COLO668 (cell line): Measurements from ENCODE around the gene PCDH7.

Experiments
- DNase-seq: peaks from one replicate; lab custom pipeline; 2025; ENCODE audit not compliant: unreplicated experiment; lab: John Stamatoyannopoulos, UW

PCDH7 gene

DNA sequence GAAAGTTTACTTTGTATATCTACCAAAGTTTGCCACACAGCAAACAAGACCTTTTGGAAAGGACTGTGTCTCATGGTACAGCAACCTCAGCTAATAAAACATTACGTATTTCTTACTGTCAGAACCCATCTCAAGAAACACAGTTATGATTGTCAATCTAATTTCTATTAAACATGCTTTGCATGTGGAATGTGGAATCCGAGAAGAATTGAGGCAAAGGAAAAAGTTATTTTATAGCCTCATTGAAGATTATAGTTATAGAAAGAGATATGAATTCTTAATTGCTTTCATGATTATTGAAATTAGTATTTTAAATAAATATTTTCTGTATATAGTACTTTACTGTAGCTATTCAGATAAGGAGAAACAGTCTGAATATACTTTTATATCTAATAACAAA is 5.4 kb downstream of the PCDH7 start:
- no peak for DNase-seq

DNA sequence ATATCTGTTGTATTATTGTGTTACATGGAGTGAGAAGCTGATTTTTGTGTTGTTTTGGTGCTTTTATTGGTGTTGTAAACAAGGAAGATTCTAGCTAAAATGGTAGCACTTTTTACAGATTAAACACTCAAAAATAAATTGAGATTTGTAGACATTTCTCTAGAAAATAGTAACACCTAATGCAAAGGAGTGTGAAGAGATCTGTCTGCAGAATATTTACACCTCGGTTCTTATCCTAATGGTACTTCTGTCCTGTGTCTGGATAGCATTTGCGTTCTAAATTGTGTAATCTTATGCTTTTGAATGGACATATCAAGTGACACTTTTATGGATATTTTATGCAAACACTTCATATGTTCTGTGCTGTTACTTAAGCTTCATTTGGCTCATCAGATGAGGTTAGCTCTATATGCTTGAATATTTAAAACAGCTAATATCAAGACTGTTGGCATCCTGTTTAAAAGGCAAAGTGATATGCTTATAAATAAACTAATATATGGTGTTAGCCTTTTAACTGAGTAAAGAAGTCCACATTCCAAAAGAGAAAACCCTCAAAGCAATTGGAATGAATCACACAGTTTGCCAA is 6.0 kb downstream of the PCDH7 start:
- no peak for DNase-seq

DNA sequence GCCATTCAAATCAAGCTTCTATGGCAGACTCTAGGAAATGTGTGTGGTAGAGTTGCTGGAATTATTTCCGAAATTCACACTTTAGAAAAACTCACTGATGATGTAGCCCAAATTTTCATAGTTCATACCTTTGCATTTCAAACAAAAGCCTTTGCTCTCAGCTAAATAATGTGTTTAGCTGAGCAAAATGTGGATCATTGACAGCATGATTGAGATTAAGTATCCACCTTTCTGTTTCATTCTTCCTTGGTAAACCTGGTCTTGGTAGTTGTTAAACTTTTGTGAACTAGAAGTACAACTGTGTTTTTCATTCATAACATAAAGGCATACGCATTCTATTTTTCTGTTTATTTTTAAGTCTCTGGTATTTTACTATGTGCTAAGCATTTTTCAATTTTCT is 7.2 kb downstream of the PCDH7 start:
- DNase-seq = no peak

DNA sequence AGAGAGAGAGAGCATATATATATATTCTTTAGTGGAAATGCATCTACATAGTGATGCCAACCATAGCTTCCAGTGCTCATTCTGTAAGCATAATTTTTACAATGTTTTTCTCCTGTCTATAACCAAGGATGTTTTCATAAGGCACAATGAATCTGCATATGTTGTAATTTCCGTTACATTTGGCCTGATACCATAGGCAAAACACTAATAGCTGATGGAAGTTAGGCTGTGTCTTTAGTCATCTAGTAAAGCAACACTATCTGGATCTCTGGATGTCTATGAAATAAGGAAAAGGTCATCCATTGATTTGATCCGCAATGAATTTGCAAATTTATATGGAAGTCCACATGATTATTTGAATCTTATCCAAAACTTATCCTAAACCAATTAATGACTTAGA is 8.1 kb downstream of the PCDH7 start:
- DNase-seq = no peak

DNA sequence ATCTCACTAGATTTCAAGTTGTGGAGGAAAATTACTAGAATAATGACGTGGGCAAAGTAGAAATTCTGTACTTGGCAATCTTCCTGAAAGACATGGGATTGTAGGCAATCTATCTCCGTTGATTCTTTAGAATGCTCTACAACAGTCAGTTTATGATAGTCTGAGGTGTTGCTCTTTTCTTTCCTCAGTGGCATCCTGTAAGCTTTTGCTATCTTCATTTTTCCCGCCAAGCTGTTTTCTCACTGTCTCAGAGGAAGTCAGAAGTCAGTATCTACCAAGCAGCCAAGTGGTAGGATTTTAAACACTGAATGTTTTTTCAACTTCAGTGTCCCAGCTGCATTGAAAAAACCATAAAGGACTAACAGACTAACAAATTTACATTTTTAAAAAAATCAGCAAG is 23.7 kb downstream of the PCDH7 start:
- no peak for DNase-seq

DNA sequence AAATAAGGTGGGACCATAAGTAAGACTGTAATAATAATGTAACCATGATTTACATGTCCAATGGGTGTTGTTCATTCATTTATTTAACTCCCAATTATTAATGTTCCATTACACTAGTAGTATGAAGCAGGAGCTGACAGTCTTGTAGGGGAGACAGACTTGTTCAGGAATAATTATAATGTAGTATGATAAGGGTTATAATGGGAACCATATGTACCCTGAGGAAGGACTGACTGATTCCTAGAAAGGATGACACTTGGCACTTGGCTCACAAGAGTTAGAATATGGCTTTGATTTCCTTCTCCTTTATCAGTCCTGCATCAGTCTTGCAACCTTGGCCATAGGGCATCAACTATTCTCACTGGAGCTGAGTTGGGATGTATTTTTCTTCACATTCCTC is 24.2 kb downstream of the PCDH7 start:
- no peak for DNase-seq

DNA sequence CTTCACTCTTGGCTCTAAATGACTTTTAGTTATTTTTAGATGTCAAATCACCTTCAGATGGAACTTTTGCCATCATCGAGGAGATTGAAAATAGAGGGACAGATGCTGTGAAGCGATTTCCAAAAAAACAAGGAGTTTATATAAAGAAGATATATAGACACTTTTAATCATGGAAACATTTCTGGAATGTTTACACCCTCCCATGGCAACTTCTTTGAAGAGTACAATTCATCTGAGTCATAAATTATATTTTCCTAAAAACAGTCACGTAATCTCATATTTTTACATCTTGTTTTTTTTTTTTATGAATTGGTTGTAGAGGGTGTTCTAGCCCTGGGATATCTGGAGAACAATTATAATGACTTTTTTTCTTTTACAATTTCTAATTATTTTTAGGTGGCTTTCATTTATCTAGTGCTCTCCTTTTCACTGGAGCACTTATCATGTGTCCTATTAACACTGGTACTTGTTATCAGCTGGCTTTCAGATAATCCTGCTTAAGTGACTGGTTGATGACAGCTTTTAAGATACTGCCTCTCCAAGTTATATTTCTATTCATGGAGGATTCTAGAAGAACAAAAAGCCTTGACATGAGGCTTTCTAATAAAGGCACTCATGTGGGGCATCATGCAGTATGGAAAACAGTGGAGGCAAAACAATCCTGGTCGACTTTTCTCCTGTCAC is 24.9 kb downstream of the PCDH7 start:
- no peak for DNase-seq

DNA sequence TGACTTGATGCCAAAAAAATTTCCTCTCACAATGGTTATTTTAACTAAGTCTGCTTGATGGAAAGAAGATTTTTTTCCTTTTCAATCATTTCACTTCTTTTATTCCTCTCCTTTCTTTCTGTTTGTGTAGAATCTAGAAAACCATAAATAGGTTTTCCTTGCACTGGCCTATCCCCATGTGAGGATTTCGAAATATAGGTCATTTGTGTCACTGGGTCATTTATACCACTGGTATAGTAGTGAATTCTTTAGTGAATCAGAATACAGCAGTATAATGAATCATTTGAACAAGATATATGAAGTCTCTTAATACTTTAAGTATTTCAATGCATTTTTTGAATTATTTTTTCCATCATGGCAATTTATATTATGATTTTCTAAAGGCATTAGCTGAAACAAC is 26.6 kb downstream of the PCDH7 start:
- no peak for DNase-seq

DNA sequence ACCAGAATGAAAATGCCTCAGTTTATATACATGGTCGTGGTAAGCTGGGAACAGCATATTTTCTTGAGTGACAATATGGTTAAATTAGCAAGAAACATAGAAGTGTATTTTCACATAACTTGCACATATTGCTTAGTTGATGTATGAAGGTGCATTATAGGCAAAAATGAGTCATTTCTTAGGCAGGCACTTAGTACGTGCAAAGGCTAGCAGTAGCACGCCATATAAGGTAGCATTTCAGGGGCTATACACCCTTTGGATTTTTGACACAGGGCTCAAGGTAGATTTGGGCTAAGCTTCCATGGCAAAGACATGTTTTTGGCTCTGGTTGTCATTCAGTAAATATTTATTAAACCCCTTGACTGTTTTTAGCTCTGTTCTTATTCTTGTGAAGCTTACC is 33.1 kb downstream of the PCDH7 start:
- DNase-seq = no peak

DNA sequence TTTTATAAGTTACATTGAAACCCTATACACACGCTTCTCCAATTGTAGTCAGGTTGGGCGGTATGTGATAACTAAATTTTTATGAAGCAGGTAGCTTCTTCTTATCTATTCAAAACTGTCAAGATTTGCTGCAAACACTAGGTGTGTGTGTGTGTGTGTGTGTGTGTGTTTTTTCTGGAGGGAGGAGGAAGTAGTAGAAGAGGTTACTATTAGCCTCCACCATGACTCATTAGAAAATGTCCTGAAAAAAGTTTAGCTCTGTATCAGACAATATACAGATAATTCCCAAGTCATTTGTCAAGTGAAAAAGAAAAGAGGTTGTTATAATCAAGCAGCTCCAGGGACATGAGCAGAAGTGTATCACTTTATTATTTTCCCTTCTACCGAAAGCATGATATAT is 33.9 kb downstream of the PCDH7 start:
- DNase-seq = no peak

DNA sequence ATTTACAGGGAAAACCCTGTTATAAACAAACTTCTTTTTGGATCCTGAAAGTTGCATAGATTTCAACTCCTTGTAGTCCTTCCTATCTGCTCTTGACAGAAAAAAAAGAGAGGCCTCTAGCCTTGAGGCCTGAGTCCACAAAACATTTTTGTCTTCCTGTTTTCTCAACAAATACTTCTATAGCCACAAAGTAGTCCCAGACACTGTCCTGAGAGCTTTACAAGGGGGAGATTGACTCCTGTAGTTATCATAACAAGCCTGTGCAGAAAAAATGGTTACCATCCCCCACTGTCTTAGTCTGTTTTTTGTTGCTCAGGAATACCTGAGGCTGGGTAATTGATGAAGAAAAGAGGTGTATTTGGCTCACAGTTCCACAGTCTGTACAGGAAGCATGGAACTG is 35.2 kb downstream of the PCDH7 start:
- DNase-seq = no peak

DNA sequence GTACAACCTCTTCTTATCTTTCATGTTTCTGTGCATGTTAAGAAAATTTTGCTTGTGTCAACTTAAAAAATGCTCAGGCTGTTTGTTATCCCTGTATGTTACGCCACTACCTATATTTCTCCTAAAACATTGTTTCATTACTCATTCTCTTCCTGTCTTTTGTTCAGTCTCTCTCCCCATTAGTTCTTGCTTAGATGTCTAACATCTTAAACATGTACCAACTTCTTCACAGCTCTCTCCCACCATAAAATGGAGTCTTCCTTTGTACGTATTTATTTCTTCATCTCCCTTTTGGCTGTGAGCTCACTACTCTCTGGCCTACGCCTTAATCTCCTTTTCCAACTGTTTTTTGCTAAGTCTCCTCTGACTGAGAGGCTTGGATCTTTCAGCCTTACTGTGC is 36.4 kb downstream of the PCDH7 start:
- DNase-seq = no peak

DNA sequence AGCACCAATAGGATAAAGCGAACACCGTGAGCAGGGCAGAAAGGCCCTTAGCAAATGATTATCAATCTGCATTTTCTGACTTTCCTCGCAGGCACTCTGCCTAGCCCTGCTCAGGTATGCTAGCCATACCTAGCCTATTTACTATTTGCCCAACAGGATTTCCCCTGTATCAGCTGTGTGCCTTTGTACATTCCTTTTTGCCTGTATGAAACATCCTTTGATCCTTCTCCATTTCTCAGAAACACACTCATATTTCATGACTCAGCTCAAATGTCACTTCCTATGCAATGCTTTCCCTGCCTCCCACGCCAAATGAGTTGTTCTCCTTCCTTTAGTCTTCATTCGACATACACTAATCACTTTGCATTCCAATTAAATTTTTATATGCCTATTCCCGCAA is 37.2 kb downstream of the PCDH7 start:
- no peak for DNase-seq

DNA sequence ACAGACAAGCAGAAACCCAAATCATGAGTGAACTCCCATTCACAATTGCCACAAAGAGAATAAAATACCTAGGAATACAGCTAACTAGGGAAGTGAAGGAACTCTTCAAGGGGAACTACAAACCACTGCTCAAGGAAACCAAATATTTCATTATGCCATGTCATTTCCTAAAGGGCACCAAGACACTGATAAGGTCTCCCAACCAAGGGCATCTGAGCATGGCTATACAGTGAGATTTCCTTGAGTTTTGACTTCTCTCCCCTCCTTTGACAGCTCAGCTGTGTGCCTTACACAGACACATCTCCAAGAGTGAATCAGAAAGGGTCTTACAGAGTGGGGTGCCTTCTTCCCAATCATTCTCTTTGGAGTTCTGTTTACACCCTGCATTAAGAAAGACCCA is 40.4 kb downstream of the PCDH7 start:
- no peak for DNase-seq

DNA sequence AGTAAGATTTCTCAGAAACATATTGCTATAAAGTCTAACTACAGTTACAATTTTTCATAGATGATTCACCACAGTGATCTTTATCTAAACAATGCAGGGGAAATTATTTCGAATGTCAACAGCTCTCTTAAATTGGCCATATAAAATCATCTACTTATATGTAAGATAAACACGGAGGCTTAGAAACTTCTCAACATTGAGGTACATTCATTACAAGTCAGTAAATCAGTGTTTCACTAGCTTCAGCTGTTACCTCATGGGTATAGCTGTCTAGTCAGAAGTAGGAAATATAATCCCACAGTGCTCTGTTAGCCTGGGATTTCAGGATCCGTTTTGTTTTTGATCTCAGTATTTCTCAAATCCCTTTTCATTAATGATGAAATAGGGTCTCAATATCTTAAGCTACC is 43.2 kb downstream of the PCDH7 start:
- DNase-seq = no peak

DNA sequence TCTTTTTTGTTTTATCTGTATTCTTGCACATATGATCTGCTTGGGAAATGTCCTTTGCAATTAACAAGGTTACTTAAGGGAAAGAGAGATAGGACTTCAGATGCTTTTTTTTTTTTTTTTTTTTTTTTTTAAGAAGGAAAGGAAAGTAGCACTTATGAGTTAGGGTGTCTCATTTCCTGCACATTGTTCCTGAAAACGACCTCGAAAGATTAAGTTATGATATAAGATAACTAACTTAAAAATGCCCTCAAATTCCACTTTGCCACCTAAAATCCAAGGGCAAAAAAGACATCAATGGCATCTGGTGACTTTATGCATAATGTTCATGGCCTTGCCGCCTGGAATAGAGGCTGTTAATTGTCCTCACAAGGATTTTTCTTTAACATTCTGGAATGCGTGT is 44.9 kb downstream of the PCDH7 start:
- no peak for DNase-seq

DNA sequence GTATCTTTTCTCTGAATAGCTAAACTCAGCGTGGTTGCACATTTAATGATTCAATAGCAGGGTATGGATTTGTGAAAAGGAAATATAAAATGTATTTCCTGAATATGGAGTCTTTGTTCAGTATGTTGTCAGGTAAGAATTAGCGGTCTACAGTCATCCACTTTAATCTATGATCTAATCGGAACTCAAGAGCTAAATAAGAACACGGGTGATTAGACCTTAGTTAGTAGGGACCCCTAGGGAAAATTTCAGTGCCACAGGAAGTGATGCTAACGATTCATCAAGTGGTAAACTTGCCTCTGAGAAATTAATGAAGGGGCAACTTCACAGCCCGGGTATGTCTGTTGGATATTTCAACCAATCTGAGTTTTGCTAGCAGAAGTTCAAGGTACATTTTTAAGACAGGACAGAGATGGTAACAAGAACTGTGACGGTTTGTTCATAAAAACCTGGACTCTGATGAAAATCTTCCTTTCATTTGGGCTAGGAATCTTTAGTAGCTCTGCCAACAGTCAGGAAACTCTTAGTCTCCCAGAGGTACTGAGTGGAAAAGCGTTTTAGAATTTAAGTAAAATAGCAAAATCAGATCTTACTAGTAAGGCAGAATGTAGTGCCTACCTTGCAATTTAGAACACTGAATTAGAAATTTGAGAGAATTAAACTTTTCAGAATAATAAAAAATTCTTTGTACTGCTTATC is 47.1 kb downstream of the PCDH7 start:
- no peak for DNase-seq

DNA sequence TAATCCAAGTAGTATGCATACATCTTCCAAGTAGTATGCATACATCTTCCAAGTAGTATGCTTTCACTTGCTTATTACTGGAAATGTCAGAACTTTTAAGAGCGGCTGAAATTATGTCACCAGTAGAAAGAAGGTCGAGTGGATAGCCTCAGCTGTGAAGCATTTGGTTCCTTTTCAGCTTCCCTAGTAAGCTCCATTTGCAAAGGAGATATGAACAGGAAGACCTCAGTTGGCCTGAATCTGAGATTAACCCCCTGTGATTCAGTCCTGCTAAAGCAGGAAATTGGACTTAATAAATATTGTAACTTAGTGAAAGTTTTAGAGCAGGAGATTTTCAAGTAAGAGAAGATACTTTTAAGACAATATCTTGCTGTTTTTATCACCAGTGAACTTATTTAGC is 48.1 kb downstream of the PCDH7 start:
- no peak for DNase-seq

DNA sequence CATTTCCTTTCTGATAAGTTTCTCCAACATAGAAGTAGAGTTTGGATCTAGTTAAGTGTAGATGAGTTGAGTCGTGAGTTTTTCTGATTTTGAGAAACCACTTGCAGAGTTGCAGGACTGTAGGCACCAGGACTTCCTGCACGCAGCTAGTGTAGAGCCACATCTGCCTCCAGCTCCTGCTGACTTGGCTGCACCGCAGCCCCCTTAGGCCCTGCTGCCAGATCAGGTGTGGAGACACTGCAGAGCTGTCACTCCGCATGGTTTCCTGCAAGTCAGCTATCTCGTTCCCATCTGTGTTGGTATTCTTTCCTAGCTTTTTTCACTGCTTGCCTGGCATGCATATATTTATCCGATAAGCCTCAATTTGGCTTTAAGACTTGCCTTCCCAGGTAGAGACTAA is 48.9 kb downstream of the PCDH7 start:
- DNase-seq = no peak

DNA sequence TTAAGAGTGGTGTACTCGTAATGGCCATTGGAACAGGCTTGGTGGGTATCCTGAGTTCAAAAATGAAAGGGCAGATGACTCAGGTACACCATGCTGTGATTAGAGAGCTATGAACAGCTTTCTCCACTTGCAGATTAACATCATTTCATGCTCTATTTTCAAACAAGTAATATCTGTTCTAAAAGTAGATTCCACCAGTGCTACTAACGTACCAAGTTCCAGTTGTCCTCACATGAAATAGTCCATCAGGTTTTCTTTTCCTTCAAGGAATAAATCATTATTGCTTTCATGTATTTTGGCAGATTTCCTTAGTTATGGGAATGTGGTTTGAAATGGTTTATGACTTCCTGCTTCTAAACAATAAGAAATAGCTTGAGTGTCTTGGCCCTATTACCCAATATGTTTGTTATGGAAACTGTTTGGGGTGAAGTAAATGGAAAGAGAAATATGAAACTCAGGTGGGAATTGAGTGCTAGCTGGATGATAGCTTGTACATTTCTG is 49.9 kb downstream of the PCDH7 start:
- no peak for DNase-seq

DNA sequence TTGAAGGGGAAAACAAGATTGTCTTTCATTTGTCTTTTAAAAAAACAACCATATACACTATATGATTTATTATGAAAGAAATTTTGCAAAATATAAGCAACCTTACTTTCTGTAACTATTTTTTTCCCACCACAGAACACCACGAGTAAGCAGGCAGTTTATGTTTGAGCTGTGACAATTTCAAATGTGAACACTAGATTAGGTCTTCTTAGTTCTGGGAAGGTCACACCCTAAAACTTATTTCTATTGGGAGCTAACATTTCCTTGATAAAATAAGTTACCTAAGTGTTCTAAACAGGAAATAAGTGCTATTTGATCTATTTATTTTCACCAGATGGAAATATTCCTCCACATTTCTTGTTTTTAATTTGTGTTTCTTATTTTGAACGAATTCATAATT is 50.6 kb downstream of the PCDH7 start:
- no peak for DNase-seq

DNA sequence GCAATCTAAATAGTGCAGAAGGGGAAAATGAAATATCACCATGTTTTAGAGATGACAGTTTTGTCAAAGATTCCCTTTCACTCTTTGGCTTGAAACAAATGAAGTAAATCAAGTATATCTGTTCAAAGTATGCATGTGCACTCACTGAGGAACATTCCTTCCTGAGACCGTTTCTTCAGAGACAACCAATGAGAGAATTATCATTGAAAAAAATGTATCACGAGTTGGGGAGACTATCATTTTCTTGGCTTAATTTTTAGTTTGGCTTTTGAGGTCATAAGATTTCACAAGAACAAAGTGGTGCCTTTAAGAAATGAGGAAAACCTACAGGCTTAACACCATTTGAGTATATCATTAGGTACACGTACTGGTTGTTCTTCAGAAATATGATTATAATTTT is 56.3 kb downstream of the PCDH7 start:
- DNase-seq = no peak
